ENCODE results near the gene SIVA1.

DNA sequence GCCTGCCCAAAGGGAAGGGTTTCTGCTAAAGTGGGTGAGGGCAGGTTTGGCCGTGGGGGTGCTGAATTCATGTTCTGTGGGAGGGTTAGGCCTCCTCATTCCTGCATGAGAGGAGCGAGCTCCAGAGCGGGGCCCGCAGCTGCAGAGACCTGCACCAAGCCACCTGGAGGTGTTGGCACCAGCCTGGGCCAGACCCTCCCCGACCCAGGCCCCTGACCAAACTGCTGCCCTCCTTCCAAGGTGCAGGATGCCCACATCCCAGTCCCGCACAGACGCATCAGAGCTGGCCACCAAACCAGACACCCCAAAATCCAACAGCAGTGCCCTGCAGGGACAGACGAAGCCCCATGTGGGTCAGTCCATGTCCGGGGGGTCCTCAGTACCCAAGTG is 18.4 kb upstream of the SIVA1 start:
- TF ChIP-seq, protein P1, sequence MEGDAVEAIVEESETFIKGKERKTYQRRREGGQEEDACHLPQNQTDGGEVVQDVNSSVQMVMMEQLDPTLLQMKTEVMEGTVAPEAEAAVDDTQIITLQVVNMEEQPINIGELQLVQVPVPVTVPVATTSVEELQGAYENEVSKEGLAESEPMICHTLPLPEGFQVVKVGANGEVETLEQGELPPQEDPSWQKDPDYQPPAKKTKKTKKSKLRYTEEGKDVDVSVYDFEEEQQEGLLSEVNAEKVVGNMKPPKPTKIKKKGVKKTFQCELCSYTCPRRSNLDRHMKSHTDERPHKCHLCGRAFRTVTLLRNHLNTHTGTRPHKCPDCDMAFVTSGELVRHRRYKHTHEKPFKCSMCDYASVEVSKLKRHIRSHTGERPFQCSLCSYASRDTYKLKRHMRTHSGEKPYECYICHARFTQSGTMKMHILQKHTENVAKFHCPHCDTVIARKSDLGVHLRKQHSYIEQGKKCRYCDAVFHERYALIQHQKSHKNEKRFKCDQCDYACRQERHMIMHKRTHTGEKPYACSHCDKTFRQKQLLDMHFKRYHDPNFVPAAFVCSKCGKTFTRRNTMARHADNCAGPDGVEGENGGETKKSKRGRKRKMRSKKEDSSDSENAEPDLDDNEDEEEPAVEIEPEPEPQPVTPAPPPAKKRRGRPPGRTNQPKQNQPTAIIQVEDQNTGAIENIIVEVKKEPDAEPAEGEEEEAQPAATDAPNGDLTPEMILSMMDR (IDR thresholded peaks at IDR 0.05), result no peak
- TF ChIP-seq POLR2A (IDR thresholded peaks at IDR 0.05) (no peak), EP300 (IDR thresholded peaks at IDR 0.05) (no peak)
